DOHH2 (cell line): Measurements from ENCODE around the gene ATP6V1E1.

Source experiments
- H3F3A ChIP-seq: fragments of 200-600 bp; sonication (generic), shearing (Covaris generic); 2 replicates; pipeline ENCODE4 v1.6.0; 2016; ENCODE audit warnings: antibody characterized with exemption, mild to moderate bottlenecking; ENCODE audit not compliant: control insufficient read depth, insufficient read depth
- H3K27ac ChIP-seq: fragments of 200-600 bp; sonication (generic); 2 replicates; pipeline ENCODE4 v1.5.1; 2014; ENCODE audit warnings: low read depth, mild to moderate bottlenecking, low read length, moderate library complexity
- H3K27me3 ChIP-seq: fragments of 200-600 bp; sonication (generic); 2 replicates; pipeline ENCODE4 v1.6.1; 2014; ENCODE audit warnings: mild to moderate bottlenecking, low read length, mixed read lengths; ENCODE audit not compliant: control insufficient read depth
- H3K36me3 ChIP-seq: fragments of 200-600 bp; sonication (generic); 2 replicates; pipeline ENCODE4 v1.6.1; 2014; ENCODE audit warnings: mild to moderate bottlenecking, low read length, moderate library complexity, mixed read lengths; ENCODE audit not compliant: control insufficient read depth
- H3K4me1 ChIP-seq: fragments of 200-600 bp; sonication (generic); 2 replicates; pipeline ENCODE4 v1.6.1; 2014; ENCODE audit warnings: mild to moderate bottlenecking, low read length, mixed read lengths; ENCODE audit not compliant: control insufficient read depth
- H3K4me2 ChIP-seq: fragments of 200-600 bp; sonication (generic); 2 replicates; pipeline ENCODE4 v1.6.0; 2014; ENCODE audit warnings: mild to moderate bottlenecking, low read length, moderate library complexity
- H3K4me3 ChIP-seq: fragments of 200-600 bp; sonication (generic); 2 replicates; pipeline ENCODE4 v1.5.1; 2014; ENCODE audit warnings: mild to moderate bottlenecking, low read length, mixed read lengths
- H3K79me2 ChIP-seq: fragments of 200-600 bp; sonication (generic); 2 replicates; pipeline ENCODE4 v1.6.1; 2014; ENCODE audit warnings: mild to moderate bottlenecking, low read length, mixed read lengths; ENCODE audit not compliant: control insufficient read depth
- H3K9me2 ChIP-seq: fragments of 200-600 bp; sonication (generic); replicated peaks from 2 replicates; pipeline ENCODE4 v1.6.1; 2014; ENCODE audit warnings: mild to moderate bottlenecking, low read length, mixed read lengths; ENCODE audit not compliant: control insufficient read depth
- H3K9me3 ChIP-seq: fragments of 200-600 bp; sonication (generic); 2 replicates; pipeline ENCODE4 v1.6.1; 2014; ENCODE audit warnings: antibody characterized with exemption, low read length, mixed read lengths; ENCODE audit not compliant: control insufficient read depth, insufficient read depth
- H4K20me1 ChIP-seq: fragments of 200-600 bp; sonication (generic); 2 replicates; pipeline ENCODE4 v1.6.0; 2014; ENCODE audit warnings: low read depth, mild to moderate bottlenecking, antibody characterized with exemption, low read length, moderate library complexity; ENCODE audit not compliant: control insufficient read depth, insufficient read depth
- CTCF ChIP-seq: fragments of 200-600 bp; sonication (generic); IDR thresholded peaks from one replicate; pipeline ENCODE4 v1.5.1; 2014; ENCODE audit warnings: antibody characterized with exemption, mild to moderate bottlenecking, low read depth, low read length; ENCODE audit not compliant: poor library complexity, severe bottlenecking
- EZH2phosphoT487 ChIP-seq: fragments of 200-600 bp; sonication (generic); IDR thresholded peaks from 2 replicates; pipeline ENCODE4 v1.6.1; 2017; ENCODE audit warnings: borderline replicate concordance, mild to moderate bottlenecking, antibody characterized with exemption, low read length, moderate library complexity, mixed read lengths

The ATP6V1E1 gene

GRCh38 chr22:17576470-17576869, 52.1 kb downstream of the ATP6V1E1 start:
- Histone ChIP-seq H4K20me1 (no peaks in the 10 kb centered on the region), H3K9me2 (no peaks in the 10 kb centered on the region), H3K9me3 (no peaks in the 10 kb centered on the region), H3K4me2 (no peak overlapping the region), H3K36me3 (no peaks in the 10 kb centered on the region), H3F3A (no peaks in the 10 kb centered on the region), H3K27ac (no peak overlapping the region), H3K79me2 (no peaks in the 10 kb centered on the region), H3K27me3 (no peaks in the 10 kb centered on the region), H3K4me3 (no peak overlapping the region), H3K4me1 (no peaks in the 10 kb centered on the region)
- TF ChIP-seq EZH2phosphoT487 (no peak), CTCF (no peak)

GRCh38 chr22:17575681-17576080, 52.9 kb downstream of the ATP6V1E1 start:
- Histone ChIP-seq H3K79me2 (no peaks in the 10 kb centered on the region), H4K20me1 (no peaks in the 10 kb centered on the region), H3K9me2 (no peaks in the 10 kb centered on the region), H3K9me3 (no peaks in the 10 kb centered on the region), H3F3A (no peaks in the 10 kb centered on the region), H3K4me2 (no peak overlapping the region), H3K4me1 (no peaks in the 10 kb centered on the region), H3K36me3 (no peaks in the 10 kb centered on the region), H3K27me3 (no peaks in the 10 kb centered on the region), H3K27ac (no peak overlapping the region), H3K4me3 (no peak overlapping the region)
- TF ChIP-seq EZH2phosphoT487 (no peak), CTCF (no peak)

- no peaks in the 10 kb centered on the region for H3K36me3 ChIP-seq
- no peaks in the 10 kb centered on the region for H3K9me2 ChIP-seq
- TF ChIP-seq EZH2phosphoT487: no peak
- no peak for TF ChIP-seq CTCF
- no peak overlapping the region for H3K27ac ChIP-seq
- no peaks in the 10 kb centered on the region for H3K9me3 ChIP-seq
- H4K20me1 ChIP-seq: no peaks in the 10 kb centered on the region
- H3K4me2 ChIP-seq: no peak overlapping the region
- H3K79me2 ChIP-seq: no peaks in the 10 kb centered on the region
- H3K4me1 ChIP-seq: no peaks in the 10 kb centered on the region
- no peak overlapping the region for H3K4me3 ChIP-seq
- no peaks in the 10 kb centered on the region for H3F3A ChIP-seq
- H3K27me3 ChIP-seq: no peaks in the 10 kb centered on the region
These were observed 53.4 kb downstream of the ATP6V1E1 start for GRCh38 chr22:17575151-17575550.
